ENCODE measurements around the gene MBLAC1.

Gene MBLAC1

GRCh38 chr7:100101016-100101862, 25.5 kb upstream of the MBLAC1 start, which contains the start of the genes AP4M1 and MCM7:
Gene AP4M1, plus strand, starts transcription at chr7:100101643. Its CDS starts 72 bp downstream, at chr7:100101715.
Gene MCM7, minus strand, starts transcription at chr7:100101397. Its CDS starts 103 bp downstream, at chr7:100101294.
- Histone ChIP-seq H3K27ac (ENCODE audit: low read depth, low read length) (peak within 1 kb of the TSS; percentile 91), H3K4me3 (ENCODE audit: low read depth in 1 of 2, low read length in 2 of 2) (peak within 1 kb of the TSS; percentile 82 to 90), H3K9me3 (ENCODE audit: low read length) (no peaks in the 10 kb centered on the region), H3K4me1 (ENCODE audit: insufficient read depth, low read length) (peaks cover 20% of the 10 kb centered on the region), H3K36me3 (ENCODE audit: insufficient read depth, low read length) (peaks cover 56% of the 10 kb centered on the region), H3K9ac (ENCODE audit: low read length) (peak within 1 kb of the TSS; percentile 31), H3K27me3 (ENCODE audit: control insufficient read depth in 1 of 2, insufficient read depth in 2 of 2, low read length in 2 of 2) (no peaks in the 10 kb centered on the region)

- Histone ChIP-seq H3K9me3 (ENCODE audit: low read length) (no peaks in the 10 kb centered on the region), H3K36me3 (ENCODE audit: insufficient read depth, low read length) (peaks cover 57% of the 10 kb centered on the region), H3K4me1 (ENCODE audit: insufficient read depth, low read length) (peaks cover 20% of the 10 kb centered on the region), H3K9ac (ENCODE audit: low read length) (no peak overlapping the region), H3K4me3 (ENCODE audit: low read depth in 1 of 2, low read length in 2 of 2) (no peak overlapping the region), H3K27ac (ENCODE audit: low read depth, low read length) (no peak overlapping the region), H3K27me3 (ENCODE audit: control insufficient read depth in 1 of 2, insufficient read depth in 2 of 2, low read length in 2 of 2) (no peaks in the 10 kb centered on the region)
These were observed 23.6 kb upstream of the MBLAC1 start for GRCh38 chr7:100102950-100103840.

GRCh38 chr7:100105534-100105933, 21.2 kb upstream of the MBLAC1 start:
- H3K4me1 ChIP-seq (ENCODE audit: insufficient read depth, low read length) = peaks cover 7% of the 10 kb centered on the region
- no peak overlapping the region for H3K27ac ChIP-seq (ENCODE audit: low read depth, low read length)
- H3K9ac ChIP-seq (ENCODE audit: low read length) = no peak overlapping the region
- H3K4me3 ChIP-seq (ENCODE audit: low read depth in 1 of 2, low read length in 2 of 2) = no peak overlapping the region
- peaks cover 51% of the 10 kb centered on the region for H3K36me3 ChIP-seq (ENCODE audit: insufficient read depth, low read length)
- no peaks in the 10 kb centered on the region for H3K9me3 ChIP-seq (ENCODE audit: low read length)
- no peaks in the 10 kb centered on the region for H3K27me3 ChIP-seq (ENCODE audit: control insufficient read depth in 1 of 2, insufficient read depth in 2 of 2, low read length in 2 of 2)

- peaks cover 7% of the 10 kb centered on the region for H3K4me1 ChIP-seq (ENCODE audit: insufficient read depth, low read length)
- no peak overlapping the region for H3K27ac ChIP-seq (ENCODE audit: low read depth, low read length)
- H3K4me3 ChIP-seq (ENCODE audit: low read depth in 1 of 2, low read length in 2 of 2) = no peak overlapping the region
- no peak overlapping the region for H3K9ac ChIP-seq (ENCODE audit: low read length)
- peaks cover 61% of the 10 kb centered on the region for H3K36me3 ChIP-seq (ENCODE audit: insufficient read depth, low read length)
- H3K9me3 ChIP-seq (ENCODE audit: low read length) = no peaks in the 10 kb centered on the region
- H3K27me3 ChIP-seq (ENCODE audit: control insufficient read depth in 1 of 2, insufficient read depth in 2 of 2, low read length in 2 of 2) = no peaks in the 10 kb centered on the region
These were observed 20.1 kb upstream of the MBLAC1 start for GRCh38 chr7:100106633-100107032.

GRCh38 chr7:100107125-100107737, 19.5 kb upstream of the MBLAC1 start:
- no peak overlapping the region for H3K4me3 ChIP-seq (ENCODE audit: low read depth in 1 of 2, low read length in 2 of 2)
- no peak overlapping the region for H3K27ac ChIP-seq (ENCODE audit: low read depth, low read length)
- peaks cover 63% of the 10 kb centered on the region for H3K36me3 ChIP-seq (ENCODE audit: insufficient read depth, low read length)
- H3K4me1 ChIP-seq (ENCODE audit: insufficient read depth, low read length) = peaks cover 6% of the 10 kb centered on the region
- no peaks in the 10 kb centered on the region for H3K27me3 ChIP-seq (ENCODE audit: control insufficient read depth in 1 of 2, insufficient read depth in 2 of 2, low read length in 2 of 2)
- no peak overlapping the region for H3K9ac ChIP-seq (ENCODE audit: low read length)
- H3K9me3 ChIP-seq (ENCODE audit: low read length) = no peaks in the 10 kb centered on the region

GRCh38 chr7:100107890-100108289, 18.9 kb upstream of the MBLAC1 start:
- H3K4me3 ChIP-seq (ENCODE audit: low read depth in 1 of 2, low read length in 2 of 2) = no peak overlapping the region
- no peaks in the 10 kb centered on the region for H3K27me3 ChIP-seq (ENCODE audit: control insufficient read depth in 1 of 2, insufficient read depth in 2 of 2, low read length in 2 of 2)
- no peak overlapping the region for H3K9ac ChIP-seq (ENCODE audit: low read length)
- H3K9me3 ChIP-seq (ENCODE audit: low read length) = no peaks in the 10 kb centered on the region
- peaks cover 64% of the 10 kb centered on the region for H3K36me3 ChIP-seq (ENCODE audit: insufficient read depth, low read length)
- no peaks in the 10 kb centered on the region for H3K4me1 ChIP-seq (ENCODE audit: insufficient read depth, low read length)
- H3K27ac ChIP-seq (ENCODE audit: low read depth, low read length) = no peak overlapping the region

GRCh38 chr7:100109521-100110163, 17.1 kb upstream of the MBLAC1 start:
- Histone ChIP-seq H3K9ac (ENCODE audit: low read length) (no peak overlapping the region), H3K4me3 (ENCODE audit: low read depth in 1 of 2, low read length in 2 of 2) (no peak overlapping the region), H3K9me3 (ENCODE audit: low read length) (no peaks in the 10 kb centered on the region), H3K27me3 (ENCODE audit: control insufficient read depth in 1 of 2, insufficient read depth in 2 of 2, low read length in 2 of 2) (no peaks in the 10 kb centered on the region), H3K27ac (ENCODE audit: low read depth, low read length) (no peak overlapping the region), H3K36me3 (ENCODE audit: insufficient read depth, low read length) (peaks cover 64% of the 10 kb centered on the region), H3K4me1 (ENCODE audit: insufficient read depth, low read length) (no peaks in the 10 kb centered on the region)

GRCh38 chr7:100111156-100111555, 15.6 kb upstream of the MBLAC1 start:
- no peaks in the 10 kb centered on the region for H3K9me3 ChIP-seq (ENCODE audit: low read length)
- peaks cover 58% of the 10 kb centered on the region for H3K36me3 ChIP-seq (ENCODE audit: insufficient read depth, low read length)
- no peaks in the 10 kb centered on the region for H3K27me3 ChIP-seq (ENCODE audit: control insufficient read depth in 1 of 2, insufficient read depth in 2 of 2, low read length in 2 of 2)
- no peaks in the 10 kb centered on the region for H3K4me1 ChIP-seq (ENCODE audit: insufficient read depth, low read length)
- H3K4me3 ChIP-seq (ENCODE audit: low read depth in 1 of 2, low read length in 2 of 2) = no peak overlapping the region
- no peak overlapping the region for H3K27ac ChIP-seq (ENCODE audit: low read depth, low read length)
- H3K9ac ChIP-seq (ENCODE audit: low read length) = no peak overlapping the region

- Histone ChIP-seq H3K9me3 (ENCODE audit: low read length) (no peaks in the 10 kb centered on the region), H3K9ac (ENCODE audit: low read length) (no peak overlapping the region), H3K27ac (ENCODE audit: low read depth, low read length) (no peak overlapping the region), H3K4me3 (ENCODE audit: low read depth in 1 of 2, low read length in 2 of 2) (no peak overlapping the region), H3K36me3 (ENCODE audit: insufficient read depth, low read length) (peaks cover 53% of the 10 kb centered on the region), H3K4me1 (ENCODE audit: insufficient read depth, low read length) (no peaks in the 10 kb centered on the region), H3K27me3 (ENCODE audit: control insufficient read depth in 1 of 2, insufficient read depth in 2 of 2, low read length in 2 of 2) (no peaks in the 10 kb centered on the region)
These were observed 14.9 kb upstream of the MBLAC1 start for GRCh38 chr7:100111914-100112313.

- Histone ChIP-seq H3K4me3 (ENCODE audit: low read depth in 1 of 2, low read length in 2 of 2) (no peak overlapping the region), H3K27me3 (ENCODE audit: control insufficient read depth in 1 of 2, insufficient read depth in 2 of 2, low read length in 2 of 2) (no peaks in the 10 kb centered on the region), H3K27ac (ENCODE audit: low read depth, low read length) (no peak overlapping the region), H3K9ac (ENCODE audit: low read length) (no peak overlapping the region), H3K9me3 (ENCODE audit: low read length) (no peaks in the 10 kb centered on the region), H3K4me1 (ENCODE audit: insufficient read depth, low read length) (peaks cover 9% of the 10 kb centered on the region), H3K36me3 (ENCODE audit: insufficient read depth, low read length) (peaks cover 32% of the 10 kb centered on the region)
These were observed 11.7 kb upstream of the MBLAC1 start for GRCh38 chr7:100115026-100115425.
